OCI-LY7 (cell line): ENCODE data around the gene COQ5. TPM values are rescaled to one million over a fixed set of nuclear protein-coding genes. Genes with fewer than 3 reads are reported as not detected.

Source experiments
- BruUV-seq: library from RNA; stranded (reverse); fragments of 400-500 nt; replicated peaks from 2 replicates; lab custom pipeline; 2021; lab: Mats Ljungman, UMichigan
- CTCF ChIA-PET: fragments of 300-600 bp; sonication (Branson Sonifier 250); formaldehyde crosslinking; loops from one replicate; lab custom pipeline; 2022; ENCODE audit warnings: antibody characterized with exemption; ENCODE audit not compliant: unreplicated experiment; lab: Charles Lee
- POLR2A ChIA-PET: fragments of 300-600 bp; sonication (Branson Sonifier 250); formaldehyde crosslinking; loops from one replicate; lab custom pipeline; 2022; ENCODE audit warnings: antibody characterized with exemption; lab: Charles Lee
- DNase-seq: peaks from one replicate; pipeline ENCODE4 v3.0.0-alpha.2; 2015; ENCODE audit warnings: low spot score
- H2AFZ ChIP-seq: fragments of 200-600 bp; sonication (generic), shearing (Covaris generic); 2 replicates; pipeline ENCODE4 v1.6.1; 2014; ENCODE audit warnings: mild to moderate bottlenecking, antibody characterized with exemption, low read length, moderate library complexity
- H3K27ac ChIP-seq: fragments of 200-600 bp; sonication (generic); 2 replicates; pipeline ENCODE4 v1.5.1; 2014; ENCODE audit warnings: mixed run types, low read depth, mild to moderate bottlenecking, moderate library complexity, low read length, inconsistent platforms; ENCODE audit not compliant: poor library complexity, severe bottlenecking
- H3K36me3 ChIP-seq: fragments of 200-600 bp; sonication (generic); 2 replicates; pipeline ENCODE4 v1.6.1; 2014; ENCODE audit warnings: mild to moderate bottlenecking, antibody characterized with exemption, low read length, moderate library complexity, mixed read lengths; ENCODE audit not compliant: insufficient read depth
- H3K4me1 ChIP-seq: fragments of 200-600 bp; sonication (generic); 2 replicates; pipeline ENCODE4 v1.5.1; 2014; ENCODE audit warnings: mild to moderate bottlenecking, low read length; ENCODE audit not compliant: insufficient read depth, poor library complexity, severe bottlenecking
- H3K4me2 ChIP-seq: fragments of 200-600 bp; sonication (generic); 2 replicates; pipeline ENCODE4 v1.6.1; 2014; ENCODE audit warnings: mild to moderate bottlenecking, low read length
- H3K4me3 ChIP-seq: fragments of 200-600 bp; sonication (generic); 2 replicates; pipeline ENCODE4 v1.5.1; 2014; ENCODE audit warnings: mild to moderate bottlenecking, low read depth, low read length; ENCODE audit not compliant: poor library complexity, severe bottlenecking
- H3K79me2 ChIP-seq: fragments of 200-600 bp; sonication (generic); 2 replicates; pipeline ENCODE4 v1.6.1; 2016; ENCODE audit warnings: low read depth, mild to moderate bottlenecking, low read length, moderate library complexity, mixed read lengths; ENCODE audit not compliant: insufficient read depth
- H3K9me2 ChIP-seq: fragments of 200-600 bp; sonication (generic); 2 replicates; pipeline ENCODE4 v1.6.1; 2016; ENCODE audit warnings: mild to moderate bottlenecking, low read length, mixed read lengths; ENCODE audit not compliant: insufficient read depth
- H3K9me3 ChIP-seq: fragments of 200-600 bp; sonication (generic); 2 replicates; pipeline ENCODE4 v1.6.1; 2014; ENCODE audit warnings: mild to moderate bottlenecking, mixed run types, low read length, mixed read lengths
- H4K20me1 ChIP-seq: fragments of 200-600 bp; sonication (generic); 2 replicates; pipeline ENCODE4 v1.6.1; 2014; ENCODE audit warnings: mild to moderate bottlenecking, antibody characterized with exemption, low read length, moderate library complexity, mixed read lengths; ENCODE audit not compliant: insufficient read depth
- CTCF ChIP-seq: fragments of 200-600 bp; sonication (generic); conservative IDR thresholded peaks from 2 replicates; pipeline ENCODE4 v1.5.1; 2014; ENCODE audit warnings: mild to moderate bottlenecking, antibody characterized with exemption, low read length, moderate library complexity, mixed read lengths
- EZH2phosphoT487 ChIP-seq: fragments of 200-600 bp; sonication (generic); IDR thresholded peaks from 2 replicates; pipeline ENCODE4 v1.6.1; 2018; ENCODE audit warnings: low read depth, borderline replicate concordance, mild to moderate bottlenecking, mixed run types, antibody characterized with exemption, low read length, moderate library complexity, mixed read lengths
- intact Hi-C: fragments of 100-400 bp; cut with micrococcal nuclease; formaldehyde crosslinking; loops from one replicate; pipeline ENCODE4 v1.10.0; 2022; ENCODE audit not compliant: unreplicated experiment
- total RNA-seq, 2 experiments: library from RNA; depleted of rRNA in 1 of 2; stranded (reverse); fragments of >200 nt in 1 of 2; shearing (Covaris generic) in 1 of 2; gene quantifications; 2 replicates each; pipeline ENCODE4 v1.2.3, GENCODE V29; 2014 to 2022

Gene COQ5
- total RNA-seq, 2 experiments from 2014 or later = 40.9 to 49.5 TPM

GRCh38 chr12:120479458-120479857 is 49.5 kb downstream of the COQ5 start:
- no peaks in the 10 kb centered on the region for H3K9me3 ChIP-seq
- no peak overlapping the region for H3K4me2 ChIP-seq
- H3K36me3 ChIP-seq = no peaks in the 10 kb centered on the region
- no peaks in the 10 kb centered on the region for H4K20me1 ChIP-seq
- intact Hi-C loops = no loop called here
- H2AFZ ChIP-seq = no peak overlapping the region
- BruUV-seq = no TSS peak
- no peaks in the 10 kb centered on the region for H3K79me2 ChIP-seq
- H3K4me1 ChIP-seq = peaks cover 4% of the 10 kb centered on the region
- TF ChIP-seq CTCF = no peak
- TF ChIP-seq EZH2phosphoT487 = no peak
- CTCF ChIA-PET = interaction anchor here (0.7 kb wide), 1 partner anchor 9 kb away, joined by 3 read pairs; no protein-coding TSS in a partner anchor
- H3K9me2 ChIP-seq = no peaks in the 10 kb centered on the region
- no peak for DNase-seq
- no peak overlapping the region for H3K27ac ChIP-seq
- no peak overlapping the region for H3K4me3 ChIP-seq
- POLR2A ChIA-PET = no interaction called here

- Histone ChIP-seq H3K27ac (no peak overlapping the region), H4K20me1 (no peaks in the 10 kb centered on the region), H3K4me2 (no peak overlapping the region), H3K9me3 (no peaks in the 10 kb centered on the region), H3K4me3 (no peak overlapping the region), H3K79me2 (no peaks in the 10 kb centered on the region), H3K4me1 (peaks cover 18% of the 10 kb centered on the region), H2AFZ (no peak overlapping the region), H3K9me2 (no peaks in the 10 kb centered on the region), H3K36me3 (no peaks in the 10 kb centered on the region)
- ChIA-PET CTCF (interaction anchor here (0.6 kb wide), 2 partner anchors 17 to 174 kb away, joined by 3 read pairs; partner anchors contain the start of gene SIRT4), POLR2A (interaction anchor here (0.7 to 0.9 kb wide), 2 partner anchors 39 to 58 kb away, joined by 3 to 4 read pairs; no protein-coding TSS in a partner anchor)
- no peak for DNase-seq
- BruUV-seq = no TSS peak
- TF ChIP-seq CTCF = no peak
- no peak for TF ChIP-seq EZH2phosphoT487
- intact Hi-C loops = no loop called here
Observed at GRCh38 chr12:120475643-120476042, 53.3 kb downstream of the COQ5 start.

GRCh38 chr12:120474616-120474960 is 54.4 kb downstream of the COQ5 start:
- DNase-seq = no peak
- no peaks in the 10 kb centered on the region for H3K36me3 ChIP-seq
- H3K27ac ChIP-seq = no peak overlapping the region
- intact Hi-C loops = no loop called here
- ChIA-PET POLR2A (no interaction called here), CTCF (no interaction called here)
- no TSS peak for BruUV-seq
- no peak overlapping the region for H2AFZ ChIP-seq
- no peaks in the 10 kb centered on the region for H4K20me1 ChIP-seq
- H3K4me2 ChIP-seq = no peak overlapping the region
- peaks cover 4% of the 10 kb centered on the region; the same call in 1 of the 2 replicates for H3K79me2 ChIP-seq
- H3K9me3 ChIP-seq = no peaks in the 10 kb centered on the region
- no peaks in the 10 kb centered on the region for H3K9me2 ChIP-seq
- H3K4me1 ChIP-seq = peaks cover 28% of the 10 kb centered on the region
- no peak overlapping the region for H3K4me3 ChIP-seq
- TF ChIP-seq CTCF (no peak), EZH2phosphoT487 (no peak)
